BE2C (cell line): Measurements from ENCODE around the gene PLPPR3.

Experiments used
- DNase-seq: peaks from one replicate; pipeline ENCODE4 v3.0.0-alpha.2; 2020
- H3K27me3 ChIP-seq: fragments of 250-450 bp; sonication (Bioruptor Pico); 2 replicates; pipeline ENCODE4 v1.5.1; 2020; ENCODE audit warnings: mild to moderate bottlenecking
- H3K36me3 ChIP-seq: fragments of 250-450 bp; sonication (Bioruptor Pico); 2 replicates; pipeline ENCODE4 v1.5.1; 2020; ENCODE audit warnings: mild to moderate bottlenecking
- H3K4me1 ChIP-seq: fragments of 250-450 bp; sonication (Bioruptor Pico); 2 replicates; pipeline ENCODE4 v1.5.1; 2020
- H3K4me3 ChIP-seq: 2 replicates; pipeline ENCODE4 v1.5.1; 2011; ENCODE audit warnings: low read depth, low read length
- H3K9me3 ChIP-seq: fragments of 250-450 bp; sonication (Bioruptor Pico); 2 replicates; pipeline ENCODE4 v1.5.1; 2020
- TF ChIP-seq, protein P1 (sequence below): IDR thresholded peaks from 2 replicates; pipeline ENCODE4 v1.5.1; 2012; ENCODE audit warnings: mild to moderate bottlenecking, low read depth, low read length

The PLPPR3 gene

DNA sequence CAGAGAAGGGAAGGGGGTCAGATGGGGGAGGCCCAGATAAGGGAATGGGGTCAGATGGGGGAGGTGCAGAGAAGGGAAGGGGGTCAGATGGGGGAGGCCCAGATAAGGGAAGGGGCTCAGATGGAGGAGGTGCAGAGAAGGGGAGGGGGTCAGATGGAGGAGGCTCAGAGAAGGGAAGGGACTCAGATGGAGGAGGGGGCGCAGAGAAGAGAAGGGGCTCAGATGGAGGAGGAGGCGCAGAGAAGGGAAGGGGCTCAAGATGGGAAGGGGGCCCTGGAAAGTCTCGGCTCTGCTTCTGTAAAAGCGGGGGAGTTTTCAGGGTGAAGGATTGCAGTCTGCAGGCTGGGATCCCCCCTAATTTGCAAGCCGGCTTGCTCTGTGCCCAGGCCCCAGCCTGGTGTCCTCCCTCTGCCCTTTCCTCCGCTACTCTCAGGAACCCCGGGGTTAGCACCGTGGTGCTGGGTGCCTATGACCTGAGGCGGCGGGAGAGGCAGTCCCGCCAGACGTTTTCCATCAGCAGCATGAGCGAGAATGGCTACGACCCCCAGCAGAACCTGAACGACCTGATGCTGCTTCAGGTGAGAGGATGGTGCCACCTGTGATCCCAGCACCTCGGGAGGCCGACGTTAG lies 7.5 kb upstream of the PLPPR3 start:
- no peaks in the 10 kb centered on the region for H3K4me1 ChIP-seq
- DNase-seq = no peak
- H3K36me3 ChIP-seq = no peaks in the 10 kb centered on the region
- H3K9me3 ChIP-seq = no peaks in the 10 kb centered on the region
- H3K27me3 ChIP-seq = peaks cover 42% of the 10 kb centered on the region
- no peak overlapping the region for H3K4me3 ChIP-seq
- TF ChIP-seq, protein P1, sequence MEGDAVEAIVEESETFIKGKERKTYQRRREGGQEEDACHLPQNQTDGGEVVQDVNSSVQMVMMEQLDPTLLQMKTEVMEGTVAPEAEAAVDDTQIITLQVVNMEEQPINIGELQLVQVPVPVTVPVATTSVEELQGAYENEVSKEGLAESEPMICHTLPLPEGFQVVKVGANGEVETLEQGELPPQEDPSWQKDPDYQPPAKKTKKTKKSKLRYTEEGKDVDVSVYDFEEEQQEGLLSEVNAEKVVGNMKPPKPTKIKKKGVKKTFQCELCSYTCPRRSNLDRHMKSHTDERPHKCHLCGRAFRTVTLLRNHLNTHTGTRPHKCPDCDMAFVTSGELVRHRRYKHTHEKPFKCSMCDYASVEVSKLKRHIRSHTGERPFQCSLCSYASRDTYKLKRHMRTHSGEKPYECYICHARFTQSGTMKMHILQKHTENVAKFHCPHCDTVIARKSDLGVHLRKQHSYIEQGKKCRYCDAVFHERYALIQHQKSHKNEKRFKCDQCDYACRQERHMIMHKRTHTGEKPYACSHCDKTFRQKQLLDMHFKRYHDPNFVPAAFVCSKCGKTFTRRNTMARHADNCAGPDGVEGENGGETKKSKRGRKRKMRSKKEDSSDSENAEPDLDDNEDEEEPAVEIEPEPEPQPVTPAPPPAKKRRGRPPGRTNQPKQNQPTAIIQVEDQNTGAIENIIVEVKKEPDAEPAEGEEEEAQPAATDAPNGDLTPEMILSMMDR = no peak

GRCh38 chr19:827710-828321 lies 6.1 kb upstream of the PLPPR3 start, which contains the start of gene AZU1:
Gene AZU1 (plus strand): TSS chr19:827837. CDS start chr19:827847, 10 bp downstream.
- Histone ChIP-seq H3K4me3 (no peak within 1 kb of the TSS), H3K9me3 (no peaks in the 10 kb centered on the region), H3K4me1 (no peaks in the 10 kb centered on the region), H3K36me3 (no peaks in the 10 kb centered on the region), H3K27me3 (peaks cover 32% of the 10 kb centered on the region)
- TF ChIP-seq, protein P1 = no peak
- DNase-seq = no peak

- Histone ChIP-seq H3K27me3 (peaks cover 32% of the 10 kb centered on the region), H3K36me3 (no peaks in the 10 kb centered on the region), H3K9me3 (no peaks in the 10 kb centered on the region), H3K4me1 (no peaks in the 10 kb centered on the region), H3K4me3 (no peak overlapping the region)
- no peak for DNase-seq
- TF ChIP-seq, protein P1 = no peak
Observed at GRCh38 chr19:827314-827709, 5.6 kb upstream of the PLPPR3 start.

DNA sequence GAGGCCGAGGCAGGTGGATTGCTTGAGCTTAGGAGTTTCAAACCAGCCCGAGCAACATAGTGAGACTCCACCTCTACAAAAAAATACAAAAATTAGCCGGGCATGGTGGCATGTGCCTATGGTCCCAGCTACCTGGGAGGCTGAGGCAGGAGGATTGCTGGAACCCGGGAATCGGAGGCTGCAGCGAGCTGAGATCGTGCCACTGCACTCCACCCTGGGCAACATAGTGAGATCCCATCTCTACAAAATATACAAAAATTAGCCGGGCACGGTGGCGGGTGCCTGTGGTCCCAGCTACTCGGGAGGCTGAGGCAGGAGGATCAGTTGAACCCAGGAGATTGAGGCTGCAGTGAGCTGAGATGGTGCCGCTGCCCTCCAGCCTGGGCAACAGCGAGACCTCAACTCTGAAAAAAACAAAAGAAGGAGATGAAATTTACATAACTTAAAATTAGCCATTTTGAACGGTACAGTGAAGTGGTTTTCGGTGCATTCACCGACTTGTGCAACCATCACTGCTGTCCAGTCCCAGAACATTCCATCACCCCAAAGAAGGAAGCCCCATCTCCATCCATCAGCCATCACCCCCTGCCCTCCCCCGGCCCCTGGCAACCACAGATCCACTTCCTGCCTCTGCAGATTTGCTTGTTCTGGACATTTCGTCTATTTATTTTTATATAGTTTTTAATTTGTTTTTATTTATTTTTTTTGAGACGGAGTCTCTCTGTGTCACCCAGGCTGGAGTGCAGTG lies 4.3 kb upstream of the PLPPR3 start:
- no peak for DNase-seq
- no peaks in the 10 kb centered on the region for H3K4me1 ChIP-seq

DNA sequence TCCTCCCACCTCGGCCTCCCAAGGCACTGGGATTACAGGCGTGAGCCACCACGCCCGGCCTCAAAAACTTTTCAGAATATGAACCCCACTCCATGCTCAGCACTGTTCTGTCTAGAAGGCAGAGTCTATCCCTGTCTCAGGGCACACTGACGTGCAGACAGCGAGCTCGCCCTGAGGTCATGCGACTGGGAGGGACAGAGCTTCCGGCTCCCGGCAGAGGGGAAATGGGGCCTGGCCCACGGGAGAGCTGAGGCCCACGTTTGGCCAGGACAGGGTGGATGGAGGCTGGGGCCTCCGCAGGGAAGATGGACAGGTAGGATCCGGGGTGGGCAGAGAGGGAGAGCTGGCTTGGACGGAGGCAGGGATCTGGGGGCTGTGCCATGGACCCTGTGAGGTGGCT lies 3.1 kb upstream of the PLPPR3 start:
- H3K4me1 ChIP-seq = no peaks in the 10 kb centered on the region
- no peaks in the 10 kb centered on the region for H3K36me3 ChIP-seq
- peaks cover 13% of the 10 kb centered on the region for H3K27me3 ChIP-seq
- TF ChIP-seq, protein P1 = no peak
- no peak for DNase-seq
- H3K4me3 ChIP-seq = no peak overlapping the region
- no peaks in the 10 kb centered on the region for H3K9me3 ChIP-seq

More for the DNA sequence above, 4.3 kb upstream of the PLPPR3 start:
- no peak overlapping the region for H3K4me3 ChIP-seq
- TF ChIP-seq, protein P1 = no peak
- no peaks in the 10 kb centered on the region for H3K36me3 ChIP-seq
- no peaks in the 10 kb centered on the region for H3K9me3 ChIP-seq
- H3K27me3 ChIP-seq = peaks cover 24% of the 10 kb centered on the region

GRCh38 chr19:823565-824121 lies 1.9 kb upstream of the PLPPR3 start:
- DNase-seq = no peak

More at GRCh38 chr19:823565-824121, 1.9 kb upstream of the PLPPR3 start:
- Histone ChIP-seq H3K9me3 (no peaks in the 10 kb centered on the region), H3K4me1 (no peaks in the 10 kb centered on the region), H3K27me3 (peaks cover 7% of the 10 kb centered on the region; the same call in 1 of the 2 replicates), H3K36me3 (no peaks in the 10 kb centered on the region), H3K4me3 (no peak overlapping the region)
- TF ChIP-seq, protein P1 = no peak
